ENCODE data around the gene FXYD1.
"Not testable (repeated sequence)": the region's sequence is repeated elsewhere in the genome, so short reads cannot be mapped to it uniquely, and the experiment has no call there.

Gene FXYD1

GRCh38 chr19:35150445-35150844 lies 11.8 kb downstream of the FXYD1 start:
- no peak overlapping the region for H3K4me2 ChIP-seq (ENCODE audit: low read depth, low read length, poor library complexity, severe bottlenecking)
- no peaks in the 10 kb centered on the region for H3K9me2 ChIP-seq (replicated peaks; ENCODE audit: low read depth, low read length)
- no peak overlapping the region for H2AFZ ChIP-seq (ENCODE audit: low read length)
- H3K27me3 ChIP-seq (ENCODE audit: insufficient read depth, low read length, poor library complexity, severe bottlenecking), result no peaks in the 10 kb centered on the region
- H3K36me3 ChIP-seq (ENCODE audit: insufficient read depth, low read length), result no peaks in the 10 kb centered on the region
- peaks cover 16% of the 10 kb centered on the region for H3K4me1 ChIP-seq (ENCODE audit: insufficient read depth, low read length, poor library complexity, severe bottlenecking)
- H3F3A ChIP-seq (ENCODE audit: low read depth), result no peaks in the 10 kb centered on the region
- H4K20me1 ChIP-seq (ENCODE audit: insufficient read depth, low read length, poor library complexity, severe bottlenecking), result peaks cover 8% of the 10 kb centered on the region
- H3K9me3 ChIP-seq (ENCODE audit: insufficient read depth, low read depth, low read length), result no peaks in the 10 kb centered on the region
- H3K4me3 ChIP-seq (ENCODE audit: low read length, poor library complexity, severe bottlenecking), result no peak overlapping the region
- TF ChIP-seq EZH2phosphoT487 (IDR thresholded peaks at IDR 0.05; ENCODE audit: borderline replicate concordance), result no peak
- TF ChIP-seq CTCF (conservative IDR thresholded peaks at IDR 0.05; ENCODE audit: low read length), result no peak
- peaks cover 9% of the 10 kb centered on the region for H3K79me2 ChIP-seq (ENCODE audit: insufficient read depth, low read length)
- no peak overlapping the region for H3K9ac ChIP-seq (ENCODE audit: low read depth, low read length, poor library complexity, severe bottlenecking)

GRCh38 chr19:35151273-35152065 lies 12.8 kb downstream of the FXYD1 start:
- Histone ChIP-seq H3K9ac (ENCODE audit: low read depth, low read length, poor library complexity, severe bottlenecking) (no peak overlapping the region), H3K4me2 (ENCODE audit: low read depth, low read length, poor library complexity, severe bottlenecking) (no peak overlapping the region), H3K27me3 (ENCODE audit: insufficient read depth, low read length, poor library complexity, severe bottlenecking) (no peaks in the 10 kb centered on the region), H3K36me3 (ENCODE audit: insufficient read depth, low read length) (no peaks in the 10 kb centered on the region), H3K79me2 (ENCODE audit: insufficient read depth, low read length) (peaks cover 19% of the 10 kb centered on the region), H3K4me3 (ENCODE audit: low read length, poor library complexity, severe bottlenecking) (no peak overlapping the region), H3K4me1 (ENCODE audit: insufficient read depth, low read length, poor library complexity, severe bottlenecking) (peaks cover 25% of the 10 kb centered on the region), H3F3A (ENCODE audit: low read depth) (no peaks in the 10 kb centered on the region), H3K9me2 (replicated peaks; ENCODE audit: low read depth, low read length) (no peaks in the 10 kb centered on the region), H2AFZ (ENCODE audit: low read length) (no peak overlapping the region), H4K20me1 (ENCODE audit: insufficient read depth, low read length, poor library complexity, severe bottlenecking) (peaks cover 18% of the 10 kb centered on the region), H3K9me3 (ENCODE audit: insufficient read depth, low read depth, low read length) (no peaks in the 10 kb centered on the region)
- TF ChIP-seq CTCF (conservative IDR thresholded peaks at IDR 0.05; ENCODE audit: low read length), result no peak
- TF ChIP-seq EZH2phosphoT487 (IDR thresholded peaks at IDR 0.05; ENCODE audit: borderline replicate concordance), result no peak

GRCh38 chr19:35153129-35153522 lies 14.5 kb downstream of the FXYD1 start:
- peak overlapping the region; percentile 100 for H3K4me2 ChIP-seq (ENCODE audit: low read depth, low read length, poor library complexity, severe bottlenecking)
- H3K27me3 ChIP-seq (ENCODE audit: insufficient read depth, low read length, poor library complexity, severe bottlenecking); H3K9me3 ChIP-seq (ENCODE audit: insufficient read depth, low read depth, low read length); H2AFZ ChIP-seq (ENCODE audit: low read length); H3K9me2 ChIP-seq (replicated peaks; ENCODE audit: low read depth, low read length); H3K4me3 ChIP-seq (ENCODE audit: low read length, poor library complexity, severe bottlenecking); H3F3A ChIP-seq (ENCODE audit: low read depth); H3K9ac ChIP-seq (ENCODE audit: low read depth, low read length, poor library complexity, severe bottlenecking): not testable (repeated sequence)
- peaks cover 36% of the 10 kb centered on the region for H3K79me2 ChIP-seq (ENCODE audit: insufficient read depth, low read length)
- H3K36me3 ChIP-seq (ENCODE audit: insufficient read depth, low read length), result peaks cover 13% of the 10 kb centered on the region; the same call in 1 of the 2 replicates
- H4K20me1 ChIP-seq (ENCODE audit: insufficient read depth, low read length, poor library complexity, severe bottlenecking), result peaks cover 33% of the 10 kb centered on the region
- H3K4me1 ChIP-seq (ENCODE audit: insufficient read depth, low read length, poor library complexity, severe bottlenecking), result peaks cover 31% of the 10 kb centered on the region
